ENCODE results near the gene ADCY10.
"Not testable (repeated sequence)": the region's sequence is repeated elsewhere in the genome, so short reads cannot be mapped to it uniquely, and the experiment has no call there.

ADCY10 gene

GRCh38 chr1:167913895-167914496 lies at the start of gene ADCY10:
TSS of gene ADCY10 (minus strand) at chr1:167914134. CDS start at chr1:167905140, 8,994 bp downstream.
- DNase-seq (ENCODE audit: extremely low read depth in 1 of 2, low read depth in 1 of 2): no peak

GRCh38 chr1:167957710-167958109 lies 43.8 kb upstream of the ADCY10 start:
- DNase-seq (ENCODE audit: extremely low read depth in 1 of 2, low read depth in 1 of 2): no peak

- no peak for DNase-seq (ENCODE audit: extremely low read depth in 1 of 2, low read depth in 1 of 2)
Measured at GRCh38 chr1:167955915-167956314, 42.0 kb upstream of the ADCY10 start.

GRCh38 chr1:167950569-167950968 lies 36.6 kb upstream of the ADCY10 start:
- no peak for DNase-seq (ENCODE audit: extremely low read depth in 1 of 2, low read depth in 1 of 2)

- no peak for DNase-seq (ENCODE audit: extremely low read depth in 1 of 2, low read depth in 1 of 2)
Measured at GRCh38 chr1:167949785-167950184, 35.9 kb upstream of the ADCY10 start.

- DNase-seq (ENCODE audit: extremely low read depth in 1 of 2, low read depth in 1 of 2): no peak
Measured at GRCh38 chr1:167947733-167948132, 33.8 kb upstream of the ADCY10 start.

- no peak for DNase-seq (ENCODE audit: extremely low read depth in 1 of 2, low read depth in 1 of 2)
Measured at GRCh38 chr1:167943541-167943940, 29.6 kb upstream of the ADCY10 start.

- DNase-seq (ENCODE audit: extremely low read depth in 1 of 2, low read depth in 1 of 2): no peak
Measured at GRCh38 chr1:167940264-167940663, 26.3 kb upstream of the ADCY10 start.

- DNase-seq (ENCODE audit: extremely low read depth in 1 of 2, low read depth in 1 of 2): no peak
Measured at GRCh38 chr1:167938080-167938636, 24.2 kb upstream of the ADCY10 start.

- DNase-seq (ENCODE audit: extremely low read depth in 1 of 2, low read depth in 1 of 2): no peak
Measured at GRCh38 chr1:167937709-167938010, 23.7 kb upstream of the ADCY10 start.

GRCh38 chr1:167936930-167937708 lies 23.2 kb upstream of the ADCY10 start, which contains the start of gene MPC2:
TSS of gene MPC2 (minus strand) at chr1:167937072. CDS start at chr1:167935841, 1,231 bp downstream.
- peak in 1 of 2 donors; percentile 30 for DNase-seq (ENCODE audit: extremely low read depth in 1 of 2, low read depth in 1 of 2)

- DNase-seq (ENCODE audit: extremely low read depth in 1 of 2, low read depth in 1 of 2): peak; percentile 93
Measured at GRCh38 chr1:167936068-167936929, 22.4 kb upstream of the ADCY10 start, which contains the start of gene DCAF6. TSS of gene DCAF6 (plus strand) at chr1:167936683. CDS start at chr1:167936912, 229 bp downstream.

GRCh38 chr1:167935216-167936067 lies 21.5 kb upstream of the ADCY10 start:
- no peak for DNase-seq (ENCODE audit: extremely low read depth in 1 of 2, low read depth in 1 of 2)

GRCh38 chr1:167934426-167935215 lies 20.7 kb upstream of the ADCY10 start:
- DNase-seq (ENCODE audit: extremely low read depth in 1 of 2, low read depth in 1 of 2): no peak

- no peak for DNase-seq (ENCODE audit: extremely low read depth in 1 of 2, low read depth in 1 of 2)
Measured at GRCh38 chr1:167933788-167934187, 19.9 kb upstream of the ADCY10 start.

GRCh38 chr1:167929725-167930124 lies 15.8 kb upstream of the ADCY10 start:
- DNase-seq (ENCODE audit: extremely low read depth in 1 of 2, low read depth in 1 of 2): no peak

- DNase-seq (ENCODE audit: extremely low read depth in 1 of 2, low read depth in 1 of 2): not testable (repeated sequence)
Measured at GRCh38 chr1:167928919-167929318, 15.0 kb upstream of the ADCY10 start.

GRCh38 chr1:167928457-167928852 lies 14.5 kb upstream of the ADCY10 start:
- DNase-seq (ENCODE audit: extremely low read depth in 1 of 2, low read depth in 1 of 2): no peak

- DNase-seq (ENCODE audit: extremely low read depth in 1 of 2, low read depth in 1 of 2): no peak
Measured at GRCh38 chr1:167927046-167927754, 13.3 kb upstream of the ADCY10 start.
